Liver (tissue), 9 donors: ENCODE data around the gene FRG1. TPM values are rescaled to one million over a fixed set of nuclear protein-coding genes. Genes with fewer than 3 reads are reported as not detected.
A peak's percentile ranks its signal among the peaks of the same experiment; 100 is the strongest.
"Not testable (repeated sequence)": the region's sequence is repeated elsewhere in the genome, so short reads cannot be mapped to it uniquely, and the experiment has no call there.

Experiments
- DNase-seq: peaks from one replicate; pipeline ENCODE4 v3.0.0-alpha.2; 2017; ENCODE audit warnings: low spot score
- H3K27ac ChIP-seq, 2 donors: one replicate each; pipeline ENCODE4 v1.7.0; 2013; ENCODE audit warnings: inconsistent platforms in 2 of 2, low read length in 2 of 2, control low read depth in 1 of 2, low read depth in 1 of 2, mild to moderate bottlenecking in 1 of 2
- H3K27me3 ChIP-seq, 4 donors: one replicate each; pipeline versions ENCODE4 v1.6.1 to v1.7.0; 2013; ENCODE audit warnings: low read length in 3 of 4, inconsistent platforms in 1 of 4, mild to moderate bottlenecking in 1 of 4, moderate library complexity in 1 of 4; ENCODE audit not compliant: control insufficient read depth in 4 of 4, insufficient read depth in 4 of 4
- H3K36me3 ChIP-seq, 4 donors: one replicate each; pipeline versions ENCODE4 v1.6.1 to v1.7.0; 2013; ENCODE audit warnings: low read length in 3 of 4, mild to moderate bottlenecking in 3 of 4, low read depth in 1 of 4, moderate library complexity in 1 of 4; ENCODE audit not compliant: control insufficient read depth in 4 of 4, insufficient read depth in 3 of 4
- H3K4me1 ChIP-seq, 4 donors: one replicate each; pipeline versions ENCODE4 v1.6.1 to v1.7.0; 2013; ENCODE audit warnings: low read length in 3 of 4, mild to moderate bottlenecking in 3 of 4, moderate library complexity in 1 of 4; ENCODE audit not compliant: control insufficient read depth in 4 of 4, insufficient read depth in 4 of 4
- H3K4me3 ChIP-seq, 3 donors: one replicate each; pipeline versions ENCODE4 v1.6.1 to v1.7.0; 2013; ENCODE audit warnings: low read length in 3 of 3, control low read depth in 1 of 3, low read depth in 1 of 3, mild to moderate bottlenecking in 1 of 3
- H3K9ac ChIP-seq, 2 donors: one replicate each; pipeline ENCODE4 v1.7.0; 2013; ENCODE audit warnings: low read length in 2 of 2, mild to moderate bottlenecking in 2 of 2, moderate library complexity in 2 of 2, control low read depth in 1 of 2, low read depth in 1 of 2
- H3K9me3 ChIP-seq, 4 donors: one replicate each; pipeline versions ENCODE4 v1.6.1 to v1.7.0; 2013; ENCODE audit warnings: low read length in 3 of 4; ENCODE audit not compliant: control insufficient read depth in 4 of 4
- ATF3 ChIP-seq: IDR thresholded peaks from 2 replicates; pipeline ENCODE4 v1.6.1; 2016; ENCODE audit warnings: antibody characterized with exemption
- CTCF ChIP-seq: fragments of 150-350 bp; IDR thresholded peaks from 2 replicates; pipeline ENCODE4 v1.5.1; 2017; ENCODE audit warnings: improper control_type of control experiment, low read depth, low read length; ENCODE audit not compliant: missing input control
- EGR1 ChIP-seq, 2 donors: IDR thresholded peaks; 2 replicates each; pipeline ENCODE4 v1.6.1; 2016 to 2018; ENCODE audit warnings: antibody characterized with exemption in 2 of 2, low read depth in 2 of 2
- FOXA1 ChIP-seq: IDR thresholded peaks from 2 replicates; pipeline ENCODE4 v1.6.1; 2016; ENCODE audit warnings: antibody characterized with exemption
- FOXA2 ChIP-seq: IDR thresholded peaks from 2 replicates; pipeline ENCODE4 v1.6.1; 2016; ENCODE audit warnings: antibody characterized with exemption
- GABPA ChIP-seq, 2 donors: IDR thresholded peaks in 1 of 2; conservative IDR thresholded peaks in 1 of 2; 2 replicates each; pipeline ENCODE4 v1.6.1; 2016; ENCODE audit warnings: antibody characterized with exemption in 2 of 2, mild to moderate bottlenecking in 1 of 2, moderate library complexity in 1 of 2
- HNF4A ChIP-seq, 2 donors: conservative IDR thresholded peaks; 2 replicates each; pipeline ENCODE4 v1.6.1; 2016; ENCODE audit warnings: antibody characterized with exemption in 2 of 2, mild to moderate bottlenecking in 2 of 2
- HNF4G ChIP-seq: IDR thresholded peaks from 2 replicates; pipeline ENCODE4 v1.6.1; 2016; ENCODE audit warnings: antibody characterized with exemption
- JUND ChIP-seq, 2 donors: IDR thresholded peaks; 2 replicates each; pipeline ENCODE4 v1.6.1; 2016; ENCODE audit warnings: antibody characterized with exemption in 2 of 2
- MAX ChIP-seq: IDR thresholded peaks from 2 replicates; pipeline ENCODE4 v1.6.1; 2016; ENCODE audit warnings: antibody characterized with exemption
- NR2F2 ChIP-seq: IDR thresholded peaks from 2 replicates; pipeline ENCODE4 v1.6.1; 2016; ENCODE audit warnings: antibody characterized with exemption
- RAD21 ChIP-seq, 2 donors: IDR thresholded peaks; 2 replicates each; pipeline ENCODE4 v1.6.1; 2016; ENCODE audit warnings: antibody characterized with exemption in 2 of 2, mild to moderate bottlenecking in 2 of 2
- RXRA ChIP-seq, 2 donors: IDR thresholded peaks; 2 replicates each; pipeline ENCODE4 v1.6.1; 2017 to 2018; ENCODE audit warnings: antibody characterized with exemption in 2 of 2, mild to moderate bottlenecking in 1 of 2
- TAF1 ChIP-seq: conservative IDR thresholded peaks from 2 replicates; pipeline ENCODE4 v1.6.1; 2016; ENCODE audit warnings: antibody characterized with exemption, mild to moderate bottlenecking
- YY1 ChIP-seq: IDR thresholded peaks from 2 replicates; pipeline ENCODE4 v1.6.1; 2016; ENCODE audit warnings: antibody characterized with exemption, mild to moderate bottlenecking
- ZBTB33 ChIP-seq: IDR thresholded peaks from 2 replicates; pipeline ENCODE4 v1.6.1; 2016; ENCODE audit warnings: antibody characterized with exemption
- WGBS: extraction: QIAGEN DNeasy Blood & Tissue Kit; methylation state at CpG from one replicate; pipeline ENCODE4 v1.1.7; 2013; 5-methylcytosine and 5-hydroxymethylcytosine counted together
- polyA plus RNA-seq, 2 donors: library from polyadenylated mRNA; stranded (reverse) in 1 of 2; unstranded in 1 of 2; fragments of 200-250 nt in 1 of 2; fragments of >200 nt in 1 of 2; fragmentation: Nextera tagmentation in 1 of 2; extraction: Ambion mirVana in 1 of 2; gene quantifications; one replicate each; pipeline versions ENCODE4 v1.2.1 to v1.2.3, GENCODE V29; 2013 to 2015
- total RNA-seq, 2 donors: library from RNA; depleted of rRNA; stranded (reverse); fragments of >200 nt; gene quantifications; one replicate each; pipeline ENCODE4 v1.2.3, GENCODE V29; 2014
- donor health status: healthy.
- donor health status: healthy.
- donor health status: healthy.
- donor health status: healthy.
- donor health status: healthy.

FRG1 gene
- total and polyA plus RNA-seq, 4 donors: 11.5 to 19.5 (median 16.4) TPM

GRCh38 chr4:189921058-189921457 lies 19.6 kb upstream of the FRG1 start:
- peaks cover 0 to 11% (median 1%) of the 10 kb centered on the region in 4 donors for H3K9me3 ChIP-seq
- no peak overlapping the region for H3K4me3 ChIP-seq
- no peak overlapping the region for H3K9ac ChIP-seq
- TF ChIP-seq MAX (no peak), HNF4A (conservative IDR thresholded peaks at IDR 0.05) (no peak), JUND (IDR thresholded peaks at IDR 0.05) (no peak), RXRA (IDR thresholded peaks at IDR 0.05) (no peak), TAF1 (no peak), CTCF (no peak), EGR1 (IDR thresholded peaks at IDR 0.05; ENCODE audit: low read depth in 2 of 2) (no peak), FOXA1 (no peak), YY1 (no peak), HNF4G (no peak), ZBTB33 (no peak), RAD21 (IDR thresholded peaks at IDR 0.05) (no peak), NR2F2 (no peak), FOXA2 (no peak), ATF3 (no peak), GABPA (IDR thresholded peaks at IDR 0.05 in 1 of 2, conservative IDR thresholded peaks at IDR 0.05 in 1 of 2) (no peak)
- H3K4me1 ChIP-seq: no peaks in the 10 kb centered on the region
- no peaks in the 10 kb centered on the region for H3K27me3 ChIP-seq
- no peak overlapping the region for H3K27ac ChIP-seq
- H3K36me3 ChIP-seq: no peaks in the 10 kb centered on the region
- 70% methylated on average over 1 of the region's 1 CpG for WGBS
- no peak for DNase-seq

GRCh38 chr4:189926742-189927141 lies 13.9 kb upstream of the FRG1 start:
- H3K36me3 ChIP-seq, H3K9me3 ChIP-seq, H3K9ac ChIP-seq, H3K4me1 ChIP-seq, H3K27ac ChIP-seq, H3K4me3 ChIP-seq, DNase-seq, H3K27me3 ChIP-seq: not testable (repeated sequence)
- WGBS: 91% methylated on average over 5 of the region's 5 CpGs

- WGBS: under 1% methylated on average over 31 of the region's 31 CpGs
- Histone ChIP-seq H3K36me3 (no peaks in the 10 kb centered on the region), H3K27ac (peak overlapping the region; percentile 61 to 78), H3K4me3 (peak overlapping the region; percentile 69 to 98 (median 81)), H3K4me1 (peaks cover 5 to 13% (median 10%) of the 10 kb centered on the region in 4 donors), H3K9me3 (no peaks in the 10 kb centered on the region), H3K27me3 (no peaks in the 10 kb centered on the region), H3K9ac (peak overlapping the region; percentile 52 to 92)
- TF ChIP-seq ZBTB33: no peak
- TF ChIP-seq EGR1 (IDR thresholded peaks at IDR 0.05; ENCODE audit: low read depth in 2 of 2): peak in 1 of 2 donors; percentile 60
- no peak for DNase-seq
Measured at GRCh38 chr4:189941005-189941450, 356 bp downstream of the FRG1 start.

GRCh38 chr4:189942412-189942811 lies 1.7 kb downstream of the FRG1 start:
- WGBS: 96% methylated on average over 3 of the region's 3 CpGs
- Histone ChIP-seq H3K4me3 (peak overlapping the region in 1 of 3 donors; percentile 5), H3K4me1 (peaks cover 5 to 13% (median 10%) of the 10 kb centered on the region in 4 donors)
- not testable (repeated sequence) for H3K36me3 ChIP-seq, DNase-seq, H3K27me3 ChIP-seq, H3K9ac ChIP-seq, H3K27ac ChIP-seq, H3K9me3 ChIP-seq
